ENCODE results near the gene HNMT.

DNA sequence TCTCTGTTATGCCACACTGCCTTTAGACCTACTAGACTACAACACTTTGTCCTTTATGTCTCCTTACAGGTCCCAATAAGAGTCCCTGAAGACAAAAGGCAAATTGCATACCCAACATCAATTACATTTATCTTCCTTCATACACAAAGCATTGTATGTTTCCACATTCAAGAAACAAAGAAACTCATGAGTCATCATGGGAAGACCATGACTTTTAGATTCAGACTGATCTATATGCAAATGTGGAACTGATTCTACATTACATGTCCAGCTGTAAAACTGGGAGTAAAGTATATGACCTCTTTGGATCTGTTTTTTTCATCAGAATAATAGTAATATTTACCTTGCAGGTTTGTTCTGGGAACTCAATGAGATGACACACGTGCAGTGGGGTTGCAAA lies 25.2 kb upstream of the HNMT start:
- TF ChIP-seq, protein P1, sequence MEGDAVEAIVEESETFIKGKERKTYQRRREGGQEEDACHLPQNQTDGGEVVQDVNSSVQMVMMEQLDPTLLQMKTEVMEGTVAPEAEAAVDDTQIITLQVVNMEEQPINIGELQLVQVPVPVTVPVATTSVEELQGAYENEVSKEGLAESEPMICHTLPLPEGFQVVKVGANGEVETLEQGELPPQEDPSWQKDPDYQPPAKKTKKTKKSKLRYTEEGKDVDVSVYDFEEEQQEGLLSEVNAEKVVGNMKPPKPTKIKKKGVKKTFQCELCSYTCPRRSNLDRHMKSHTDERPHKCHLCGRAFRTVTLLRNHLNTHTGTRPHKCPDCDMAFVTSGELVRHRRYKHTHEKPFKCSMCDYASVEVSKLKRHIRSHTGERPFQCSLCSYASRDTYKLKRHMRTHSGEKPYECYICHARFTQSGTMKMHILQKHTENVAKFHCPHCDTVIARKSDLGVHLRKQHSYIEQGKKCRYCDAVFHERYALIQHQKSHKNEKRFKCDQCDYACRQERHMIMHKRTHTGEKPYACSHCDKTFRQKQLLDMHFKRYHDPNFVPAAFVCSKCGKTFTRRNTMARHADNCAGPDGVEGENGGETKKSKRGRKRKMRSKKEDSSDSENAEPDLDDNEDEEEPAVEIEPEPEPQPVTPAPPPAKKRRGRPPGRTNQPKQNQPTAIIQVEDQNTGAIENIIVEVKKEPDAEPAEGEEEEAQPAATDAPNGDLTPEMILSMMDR (IDR thresholded peaks at IDR 0.05), result no peak
- no peak for TF ChIP-seq POLR2A (IDR thresholded peaks at IDR 0.05)

Data from ovary (tissue), 3 donors.